ENCODE results near the gene SORCS3. TPM values are rescaled to one million over a fixed set of nuclear protein-coding genes. Genes with fewer than 3 reads are reported as not detected.

The SORCS3 gene
- total RNA-seq, result not detected in 2 replicates

DNA sequence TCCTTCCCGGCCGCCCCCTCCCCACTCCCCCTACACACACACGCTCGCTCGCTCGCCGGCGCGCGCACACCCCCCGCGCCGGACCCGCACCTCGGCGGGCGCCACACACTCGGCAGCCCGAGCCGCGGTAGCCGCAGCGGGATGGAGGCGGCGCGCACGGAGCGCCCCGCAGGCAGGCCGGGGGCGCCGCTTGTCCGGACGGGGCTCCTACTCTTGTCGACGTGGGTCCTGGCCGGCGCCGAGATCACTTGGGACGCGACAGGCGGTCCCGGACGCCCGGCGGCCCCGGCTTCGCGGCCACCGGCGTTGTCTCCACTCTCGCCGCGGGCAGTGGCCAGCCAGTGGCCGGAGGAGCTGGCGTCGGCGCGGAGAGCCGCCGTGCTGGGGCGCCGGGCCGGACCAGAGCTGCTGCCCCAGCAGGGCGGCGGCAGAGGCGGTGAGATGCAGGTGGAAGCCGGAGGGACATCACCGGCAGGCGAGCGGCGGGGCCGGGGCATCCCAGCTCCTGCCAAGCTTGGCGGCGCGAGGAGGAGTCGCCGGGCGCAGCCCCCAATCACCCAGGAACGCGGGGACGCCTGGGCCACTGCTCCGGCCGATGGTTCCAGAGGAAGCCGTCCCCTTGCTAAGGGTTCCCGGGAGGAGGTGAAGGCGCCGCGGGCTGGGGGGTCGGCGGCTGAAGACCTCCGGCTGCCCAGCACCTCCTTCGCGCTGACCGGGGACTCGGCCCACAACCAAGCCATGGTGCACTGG is at the start of gene SORCS3:
Gene SORCS3, plus strand, starts transcription at position 104 of the 750 bp plus-strand sequence.
- intact Hi-C loops (cut with micrococcal nuclease), result no loop called here

GRCh38 chr10:104591441-104591840 is 49.6 kb upstream of the SORCS3 start:
- intact Hi-C loops (cut with micrococcal nuclease), result no loop called here

- intact Hi-C loops (cut with micrococcal nuclease), result no loop called here
Observed at GRCh38 chr10:104601166-104601565, 39.9 kb upstream of the SORCS3 start.

DNA sequence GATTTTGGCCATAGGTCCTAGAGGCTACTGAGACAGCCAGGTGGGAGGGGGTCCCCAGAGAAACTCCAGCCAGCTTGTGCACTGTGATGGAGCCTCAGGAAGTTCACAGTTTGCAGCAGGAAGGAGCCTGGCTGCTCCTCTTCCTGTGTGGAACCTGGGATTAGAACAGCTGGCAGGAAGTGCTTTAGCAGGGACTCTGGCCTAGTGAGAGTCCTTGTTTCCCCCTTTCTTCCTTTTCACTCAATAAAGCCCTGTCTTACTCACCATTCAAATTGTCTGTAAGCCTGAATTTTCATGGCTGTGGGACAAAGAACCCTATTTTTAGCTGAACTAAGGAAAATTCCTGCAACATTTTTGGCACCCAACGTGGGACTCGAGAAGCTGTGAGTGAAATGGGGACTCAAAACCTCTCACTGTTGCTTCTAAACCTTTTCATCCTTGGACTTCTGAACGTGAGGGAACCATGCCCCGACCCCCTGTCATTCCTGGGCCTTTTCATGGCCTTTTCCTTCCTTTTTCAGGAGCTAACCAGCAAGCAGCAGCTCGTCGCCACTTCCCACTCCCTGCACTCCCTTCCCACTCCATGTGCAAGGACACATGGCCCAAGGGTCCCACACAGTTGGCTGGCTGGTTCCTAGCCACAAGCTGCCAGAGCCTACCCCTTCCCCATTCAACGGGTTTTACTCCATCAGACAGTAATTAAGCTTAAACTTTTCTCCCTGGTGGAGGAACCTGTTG is 32.8 kb upstream of the SORCS3 start:
- intact Hi-C loops (cut with micrococcal nuclease), result no loop called here

DNA sequence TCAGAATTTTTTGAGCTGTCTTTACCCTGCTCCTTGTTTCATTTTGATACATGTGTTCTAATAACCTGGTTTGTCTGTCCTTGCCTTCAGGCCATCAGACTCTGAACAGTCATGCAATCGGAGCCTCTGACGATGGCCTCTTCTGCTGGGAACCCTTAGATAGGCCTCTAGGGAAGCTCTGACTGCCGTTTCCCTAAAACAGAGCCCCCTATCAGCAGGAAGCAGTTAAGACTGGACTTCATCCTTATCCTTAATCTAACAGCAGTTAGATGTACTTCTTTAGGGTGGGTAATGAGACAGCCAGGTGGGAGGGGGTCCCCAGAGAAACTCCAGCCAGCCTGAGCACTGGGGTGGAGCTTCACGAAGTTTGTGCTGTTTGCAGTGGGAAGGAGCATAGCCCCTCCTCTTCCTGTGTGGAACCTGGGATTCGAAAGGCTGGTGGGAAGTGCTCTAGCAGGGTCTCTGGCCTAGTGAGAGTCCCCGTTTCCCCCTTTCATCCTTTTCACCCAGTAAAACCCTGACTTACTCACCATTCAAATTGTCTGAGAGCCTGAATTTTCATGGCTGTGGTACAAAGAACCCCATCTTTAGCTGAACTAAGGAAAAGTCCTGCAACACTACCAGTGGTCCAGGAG is 28.4 kb upstream of the SORCS3 start:
- intact Hi-C loops (cut with micrococcal nuclease), result loop anchor here (5.0 kb wide), 1 partner anchor 205 kb away; no protein-coding TSS in a partner anchor

DNA sequence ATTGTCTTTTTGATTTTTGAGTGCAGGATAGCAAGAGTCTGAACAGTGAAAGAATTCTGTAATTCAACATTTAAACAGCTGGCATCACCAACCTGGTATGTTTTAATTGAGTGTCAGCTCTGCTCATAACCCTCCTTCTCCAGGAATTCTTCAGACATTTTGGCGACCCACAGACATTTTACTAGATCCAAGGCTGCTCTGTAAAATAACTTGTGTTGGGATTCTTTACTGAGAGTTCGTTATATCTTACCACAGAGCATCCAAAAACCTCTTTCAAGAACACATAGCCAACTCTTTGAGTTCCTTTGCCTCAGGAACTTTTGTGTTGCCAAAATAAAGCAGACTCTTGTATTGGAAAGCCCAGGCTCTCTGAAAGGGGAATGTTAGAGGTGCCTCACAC is 27.7 kb upstream of the SORCS3 start:
- intact Hi-C loops (cut with micrococcal nuclease), result loop anchor here (5.0 kb wide), 1 partner anchor 206 kb away; no protein-coding TSS in a partner anchor

GRCh38 chr10:104614245-104614831 is 26.8 kb upstream of the SORCS3 start:
- intact Hi-C loops (cut with micrococcal nuclease), result loop anchor here (1.0 to 5.0 kb wide), 3 partner anchors 33 to 323 kb away; no protein-coding TSS in a partner anchor

GRCh38 chr10:104615136-104615535 is 26.0 kb upstream of the SORCS3 start:
- intact Hi-C loops (cut with micrococcal nuclease), result no loop called here

GRCh38 chr10:104617831-104618230 is 23.3 kb upstream of the SORCS3 start:
- intact Hi-C loops (cut with micrococcal nuclease), result no loop called here

GRCh38 chr10:104622175-104622574 is 18.9 kb upstream of the SORCS3 start:
- intact Hi-C loops (cut with micrococcal nuclease), result no loop called here

DNA sequence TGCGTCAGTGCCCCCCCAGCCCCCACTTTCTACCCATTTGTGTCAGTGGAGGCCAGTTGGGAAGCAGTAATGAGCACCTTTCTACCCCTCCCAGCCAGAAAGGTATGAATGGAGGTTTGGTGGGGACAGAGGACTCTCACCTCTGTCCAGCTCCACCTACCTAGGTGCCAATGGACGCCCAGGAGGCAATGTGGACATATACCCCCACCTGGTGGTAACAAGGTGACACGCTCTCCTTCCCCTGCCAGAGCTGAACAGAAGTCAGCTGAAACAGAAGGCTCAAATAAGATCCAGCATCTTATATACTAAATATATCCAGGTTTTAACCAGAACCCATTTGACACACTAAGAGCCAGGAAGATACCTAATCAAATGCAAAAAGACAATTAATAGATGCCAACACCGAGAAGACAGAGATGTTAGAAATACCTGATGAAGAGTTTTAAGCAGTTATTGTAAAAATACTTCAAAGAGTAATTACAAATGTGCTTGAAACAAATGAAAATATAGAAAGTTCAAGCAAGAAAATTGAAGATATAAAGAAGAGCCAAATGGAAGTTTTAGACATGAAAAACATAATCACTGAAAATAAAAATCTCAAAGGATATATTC is 18.4 kb upstream of the SORCS3 start:
- intact Hi-C loops (cut with micrococcal nuclease), result no loop called here

GRCh38 chr10:104630731-104631130 is 10.4 kb upstream of the SORCS3 start:
- intact Hi-C loops (cut with micrococcal nuclease), result no loop called here

- intact Hi-C loops (cut with micrococcal nuclease), result no loop called here
Observed at GRCh38 chr10:104631946-104632345, 9.1 kb upstream of the SORCS3 start.

DNA sequence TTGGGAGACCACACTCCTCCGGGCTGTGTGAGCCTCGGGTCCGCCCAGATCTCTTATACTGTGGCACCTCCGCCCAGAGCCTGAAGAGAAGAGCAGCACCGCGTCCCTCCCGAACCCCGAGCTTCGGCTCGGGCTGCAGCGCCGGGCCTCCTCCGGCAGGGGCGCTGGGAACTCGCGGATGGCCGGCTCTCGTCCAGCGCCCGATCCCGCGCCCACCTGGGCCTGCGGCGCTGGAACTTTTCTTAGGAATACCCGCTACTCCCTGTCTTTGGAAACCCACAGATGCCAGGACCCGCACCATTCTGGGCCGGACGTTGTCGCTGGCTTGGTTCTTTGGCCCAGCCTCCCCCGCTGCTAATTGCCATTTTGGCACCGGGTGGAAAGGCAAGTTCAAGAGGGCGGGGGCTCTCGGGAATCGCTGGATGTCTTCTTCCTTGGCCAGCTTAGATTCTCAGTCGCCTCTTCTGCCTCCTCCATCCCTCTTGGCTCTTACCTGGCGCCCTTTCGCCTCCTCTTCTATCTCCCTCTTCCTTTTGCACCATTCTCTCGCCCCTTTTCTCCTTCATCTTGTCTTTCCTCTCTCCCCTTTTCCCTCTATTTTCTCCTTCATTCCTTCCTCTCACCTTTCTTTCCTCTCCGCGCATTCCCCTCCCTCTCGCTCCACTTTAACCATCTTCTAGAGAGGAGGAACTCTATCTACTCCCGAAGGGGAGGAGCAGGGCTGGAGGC is 2.1 kb upstream of the SORCS3 start:
- intact Hi-C loops (cut with micrococcal nuclease), result no loop called here

DNA sequence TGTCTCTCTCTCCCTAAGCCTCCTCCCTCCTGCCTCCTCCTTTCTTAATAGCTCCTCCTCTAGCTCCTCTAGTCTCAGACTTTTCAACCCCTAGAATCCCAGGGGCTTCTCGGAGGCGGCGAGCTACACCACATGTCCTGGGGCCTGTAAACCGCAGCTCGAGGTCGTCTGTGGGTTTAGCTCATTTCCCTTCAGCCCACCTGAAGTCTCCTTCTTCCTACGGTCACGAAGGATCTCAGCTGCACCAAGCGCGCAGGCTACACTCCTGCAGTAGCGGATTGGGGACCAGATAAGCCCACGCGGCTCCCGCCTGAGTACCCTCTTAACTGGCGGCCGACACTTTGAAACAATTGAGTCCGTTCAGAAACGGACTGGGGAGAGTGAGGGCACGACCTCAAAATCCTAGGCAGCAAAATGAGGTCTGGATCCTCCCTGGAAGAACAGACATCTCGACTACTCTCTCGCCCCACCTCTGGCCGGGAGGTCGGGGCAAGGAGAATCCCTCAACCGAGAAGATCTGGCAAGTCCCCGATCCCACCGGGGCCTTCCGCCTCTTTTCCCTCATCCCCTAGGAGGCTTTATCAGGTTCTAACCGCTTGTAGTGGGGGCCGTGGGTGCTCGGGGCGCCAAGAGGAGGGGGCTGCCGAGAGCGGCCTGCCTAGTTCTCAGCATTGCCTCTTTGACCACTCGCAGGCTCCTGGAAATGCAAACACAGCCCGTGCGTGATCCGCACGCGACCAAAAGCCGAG is 1.3 kb upstream of the SORCS3 start:
- intact Hi-C loops (cut with micrococcal nuclease), result no loop called here

- intact Hi-C loops (cut with micrococcal nuclease), result no loop called here
Observed at GRCh38 chr10:104640339-104641186, 527 bp upstream of the SORCS3 start.

GRCh38 chr10:104641937-104642657 is 1.0 kb downstream of the SORCS3 start:
- intact Hi-C loops (cut with micrococcal nuclease), result no loop called here

DNA sequence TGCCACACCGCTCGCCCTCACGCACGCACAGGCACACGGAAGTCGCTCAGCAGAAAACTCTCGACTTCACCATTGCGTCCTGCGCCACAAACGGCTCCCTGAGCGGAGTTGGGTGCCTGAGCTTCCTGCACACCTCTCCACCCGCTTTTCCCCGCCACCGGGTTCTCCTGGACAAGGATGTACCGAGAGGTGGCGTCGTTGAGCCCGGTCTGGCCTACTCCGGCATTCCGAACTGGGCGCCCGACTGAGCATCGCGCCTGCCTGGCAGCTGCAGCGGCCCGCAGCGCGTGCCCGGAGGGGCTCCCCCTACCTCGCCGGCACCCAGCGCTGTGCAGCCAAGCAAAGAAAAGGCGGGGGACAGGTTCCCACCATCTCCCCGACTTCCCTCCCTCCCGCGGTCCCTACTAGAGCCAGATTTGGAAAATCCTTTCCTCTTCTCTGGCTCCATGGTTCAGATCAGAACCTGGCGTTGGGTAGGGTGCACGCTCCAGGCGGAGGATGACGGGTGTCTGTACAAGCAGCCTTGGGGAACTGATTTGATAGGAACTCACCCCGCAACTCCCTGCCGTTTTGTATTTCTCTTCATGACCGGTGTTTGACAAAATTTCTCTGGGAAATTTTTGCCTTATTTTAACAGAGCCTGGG is 1.7 kb downstream of the SORCS3 start:
- intact Hi-C loops (cut with micrococcal nuclease), result no loop called here

All from T-helper 2 cell treated with Interferon-gamma antibody and Interleukin-4, amounts not matched to agents 100 ng/mL and 5 ng/mL, for 36 hours (primary cell).